HepG2 (cell line): Measurements from ENCODE around the gene TMEM184C. TPM values are rescaled to one million over a fixed set of nuclear protein-coding genes. Genes with fewer than 3 reads are reported as not detected.
A peak's percentile ranks its signal among the peaks of the same experiment; 100 is the strongest.

Source experiments
- BHLHE40 ChIP-seq: IDR thresholded peaks from 2 replicates; pipeline ENCODE4 v1.6.1; 2011; ENCODE audit warnings: low read length, improper control_type of control experiment
- CAMTA2 ChIP-seq: sonication (generic); formaldehyde crosslinking; IDR thresholded peaks from 2 replicates; pipeline ENCODE4 v1.4.0; 2020; ENCODE audit warnings: mild to moderate bottlenecking, missing genetic modification reagents, borderline replicate concordance
- DNMT3B ChIP-seq: conservative IDR thresholded peaks from 2 replicates; pipeline ENCODE4 v1.6.1; 2016; ENCODE audit warnings: missing biosample characterization, control low read depth
- EED ChIP-seq: sonication (generic); formaldehyde crosslinking; IDR thresholded peaks from 2 replicates; pipeline ENCODE4 v1.5.0; 2020; ENCODE audit warnings: mild to moderate bottlenecking, missing genetic modification reagents
- GABPA ChIP-seq, 2 experiments: IDR thresholded peaks; 2 replicates each; pipeline ENCODE4 v1.6.1; 2011 to 2016; ENCODE audit warnings: low read depth in 2 of 2, low read length in 1 of 2, missing biosample characterization in 1 of 2, missing genetic modification characterization in 1 of 2
- GTF3A ChIP-seq: sonication (generic); formaldehyde crosslinking; conservative IDR thresholded peaks from 2 replicates; pipeline ENCODE4 v1.4.0; 2020; ENCODE audit warnings: mild to moderate bottlenecking, missing genetic modification reagents
- HMGA1 ChIP-seq: sonication (generic); formaldehyde crosslinking; conservative IDR thresholded peaks from 2 replicates; pipeline ENCODE4 v1.4.0; 2020; ENCODE audit warnings: missing genetic modification reagents
- KDM5A ChIP-seq: fragments of 200-600 bp; sonication (generic); IDR thresholded peaks from 2 replicates; pipeline ENCODE4 v1.7.0; 2018; ENCODE audit warnings: antibody characterized with exemption, mild to moderate bottlenecking, low read length, borderline replicate concordance
- MED13 ChIP-seq: sonication (generic); formaldehyde crosslinking; IDR thresholded peaks from 2 replicates; pipeline ENCODE4 v1.5.0; 2020; ENCODE audit warnings: missing genetic modification reagents
- PHF8 ChIP-seq: sonication (generic); formaldehyde crosslinking; IDR thresholded peaks from 2 replicates; pipeline ENCODE4 v1.5.0; 2020; ENCODE audit warnings: missing genetic modification reagents
- POLR2A ChIP-seq, 2 experiments: IDR thresholded peaks; 2 replicates each; pipeline ENCODE4 v1.6.1; 2011; ENCODE audit warnings: low read depth in 2 of 2, low read length in 2 of 2, mild to moderate bottlenecking in 1 of 2, moderate library complexity in 1 of 2; ENCODE audit not compliant: insufficient read depth in 1 of 2
- RAD21 ChIP-seq: fragments of 450-650 bp; formaldehyde crosslinking; IDR thresholded peaks from 2 replicates; pipeline ENCODE4 v1.5.0; 2020; ENCODE audit warnings: mild to moderate bottlenecking
- SKI ChIP-seq: fragments of 450-650 bp; IDR thresholded peaks from one replicate; pipeline ENCODE4 v1.6.1; 2018; ENCODE audit warnings: mild to moderate bottlenecking; ENCODE audit not compliant: partially characterized antibody
- SP1 ChIP-seq, 2 experiments: fragments of 450-650 bp in 1 of 2; sonication (generic) in 1 of 2; formaldehyde crosslinking in 1 of 2; IDR thresholded peaks; 2 replicates each; pipeline versions ENCODE4 v1.4.0 to v1.6.1; 2016 to 2020; ENCODE audit warnings: missing genetic modification reagents in 1 of 2
- TAF1 ChIP-seq: sonication (generic); formaldehyde crosslinking; IDR thresholded peaks from 2 replicates; pipeline ENCODE4 v1.4.0; 2020; ENCODE audit warnings: missing genetic modification reagents
- TSC22D2 ChIP-seq: sonication (generic); formaldehyde crosslinking; IDR thresholded peaks from 2 replicates; pipeline ENCODE4 v1.5.1; 2020; ENCODE audit warnings: missing genetic modification reagents, mild to moderate bottlenecking, borderline replicate concordance
- ZBTB3 ChIP-seq: sonication (generic); formaldehyde crosslinking; IDR thresholded peaks from 2 replicates; pipeline ENCODE4 v1.4.0; 2020; ENCODE audit warnings: low read depth, mild to moderate bottlenecking, moderate library complexity, missing genetic modification reagents, borderline replicate concordance
- ZNF12 ChIP-seq: sonication (generic); formaldehyde crosslinking; IDR thresholded peaks from 2 replicates; pipeline ENCODE4 v1.5.0; 2020; ENCODE audit warnings: missing genetic modification reagents
- ZNF20 ChIP-seq: sonication (generic); formaldehyde crosslinking; IDR thresholded peaks from 2 replicates; pipeline ENCODE4 v1.4.0; 2020; ENCODE audit warnings: mild to moderate bottlenecking, moderate library complexity, missing genetic modification reagents
- ZNF383 ChIP-seq: sonication (generic); formaldehyde crosslinking; IDR thresholded peaks from 2 replicates; pipeline ENCODE4 v1.4.0; 2020; ENCODE audit warnings: missing genetic modification reagents, mild to moderate bottlenecking, borderline replicate concordance
- ZNF670 ChIP-seq: sonication (generic); formaldehyde crosslinking; IDR thresholded peaks from 2 replicates; pipeline ENCODE4 v1.8.0; 2022; ENCODE audit warnings: mild to moderate bottlenecking, missing genetic modification reagents, borderline replicate concordance
- polyA plus RNA-seq, 8 experiments: library from polyadenylated mRNA; depleted of rRNA in 3 of 8; stranded (reverse) in 7 of 8; unstranded in 1 of 8; fragments of >200 nt; fragmentation: Illumina TruSeq in 4 of 8; extraction: Trizol in 4 of 8; gene quantifications; 2 replicates each; pipeline versions ENCODE4 v1.2.1 to v1.2.3, GENCODE V29; 2011 to 2016; ENCODE audit warnings: low read depth in 4 of 8, missing spikeins in 1 of 8, mixed read lengths in 1 of 8; ENCODE audit not compliant: insufficient read depth in 1 of 8
- total RNA-seq, 5 experiments: library from RNA; depleted of rRNA; stranded (reverse); fragments of >200 nt; fragmentation: Illumina TruSeq; extraction: Trizol; gene quantifications; 2 replicates each; pipeline ENCODE4 v1.2.3, GENCODE V29; 2016; ENCODE audit warnings: low read depth in 1 of 5
- TF ChIP-seq, protein P1 (sequence below): sonication (generic); formaldehyde crosslinking; IDR thresholded peaks from 2 replicates; pipeline ENCODE4 v1.4.0; 2020; ENCODE audit warnings: missing genetic modification reagents
- TF ChIP-seq, protein P2 (sequence below): sonication (generic); formaldehyde crosslinking; IDR thresholded peaks from 2 replicates; pipeline ENCODE4 v1.8.0; 2022; ENCODE audit warnings: mild to moderate bottlenecking, missing genetic modification reagents, moderate library complexity
- TF ChIP-seq, protein P3 (sequence below): sonication (generic); formaldehyde crosslinking; IDR thresholded peaks from 2 replicates; pipeline ENCODE4 v1.5.0; 2020; ENCODE audit warnings: missing genetic modification reagents

The TMEM184C gene
- total and polyA plus RNA-seq, 2 of the 13 experiments (the other 11 are each of a cell fraction or from before 2014, with no cell fraction given), result 13.9 to 26.1 TPM

DNA sequence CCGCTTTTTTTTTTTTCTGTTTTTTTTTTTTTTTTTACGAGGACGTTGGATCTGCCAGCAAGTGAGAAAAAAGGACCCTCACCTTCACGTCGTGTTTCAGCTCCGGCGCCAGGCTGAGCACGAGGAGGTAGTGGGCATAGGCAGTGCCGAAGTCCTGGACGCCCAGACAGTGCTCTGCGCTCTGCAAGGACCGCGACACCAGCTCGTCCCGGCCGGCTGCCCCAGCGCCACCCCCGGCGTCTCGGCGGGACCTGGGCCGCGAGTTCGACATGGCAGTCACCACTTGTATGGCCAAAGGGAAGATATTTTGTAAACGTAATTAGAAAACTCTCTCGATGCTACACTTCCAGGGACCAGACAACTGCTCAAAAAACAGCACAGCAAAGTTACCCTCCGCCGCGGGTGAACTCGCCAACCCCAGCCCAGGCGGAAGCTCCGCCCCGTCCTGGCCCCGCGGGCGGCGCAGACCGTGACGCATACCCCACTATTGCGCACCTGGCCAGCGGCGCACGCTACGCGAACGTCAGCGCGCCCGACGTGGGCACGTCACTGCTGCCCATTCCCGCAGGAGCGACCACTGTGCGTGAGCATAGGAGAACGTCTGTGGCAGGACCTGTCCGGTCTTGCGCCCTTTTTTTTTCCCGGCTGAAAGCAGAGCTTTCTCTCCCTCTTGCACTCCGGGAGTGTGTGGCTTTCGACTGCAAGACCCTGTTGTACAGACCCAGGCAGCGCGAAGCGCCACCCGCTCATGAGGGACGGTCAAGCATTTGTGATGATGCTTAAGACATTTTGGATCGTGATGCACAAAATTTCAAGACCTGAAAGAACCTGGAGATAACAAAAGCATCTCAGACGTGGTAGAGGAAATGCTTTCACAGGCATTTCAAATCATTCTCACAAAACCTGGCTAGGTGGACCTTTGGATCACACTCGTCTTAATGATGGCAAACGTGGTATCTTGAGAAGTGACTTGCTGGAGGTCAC lies 66.8 kb downstream of the TMEM184C start, which contains the start of gene PRMT9 (continued):
- TF ChIP-seq GABPA (IDR thresholded peaks at IDR 0.05; ENCODE audit: low read depth, low read length) (no peak; the same call in 1 of the 2 replicates), GABPA (CRISPR knock-in tag; IDR thresholded peaks at IDR 0.05; ENCODE audit: low read depth) (peak; percentile 74), ZNF670 (CRISPR knock-in tag) (peak; percentile 25; the same call in 1 of the 2 replicates), DNMT3B (CRISPR knock-in tag) (peak; percentile 73; the same call in 1 of the 2 replicates), TAF1 (CRISPR knock-in tag) (peak; percentile 89), SKI (peak; percentile 62), MED13 (CRISPR knock-in tag) (peak; percentile 59; the same call in 1 of the 2 replicates), CAMTA2 (CRISPR knock-in tag) (no peak), BHLHE40 (peak; percentile 39; the same call in 1 of the 2 replicates), ZNF383 (CRISPR knock-in tag) (no peak), GTF3A (0 out of 2 replicates have a peak, but pooled peaks have one; percentile 28), EED (CRISPR knock-in tag) (peak; percentile 67; the same call in 1 of the 2 replicates), POLR2A (IDR thresholded peaks at IDR 0.05; ENCODE audit: insufficient read depth in 1 of 2, low read depth in 2 of 2, low read length in 2 of 2) (peak; percentile 84 to 95), TSC22D2 (CRISPR knock-in tag) (0 out of 2 replicates have a peak, but pooled peaks have one; percentile 36), SP1 (IDR thresholded peaks at IDR 0.05) (peak; percentile 88), SP1 (CRISPR knock-in tag; IDR thresholded peaks at IDR 0.05) (peak; percentile 78; the same call in 1 of the 2 replicates), KDM5A (no peak), RAD21 (peak; percentile 14; the same call in 1 of the 2 replicates), PHF8 (CRISPR knock-in tag) (peak; percentile 84), ZNF12 (CRISPR knock-in tag) (peak; percentile 33; the same call in 1 of the 2 replicates), HMGA1 (CRISPR knock-in tag) (no peak), ZNF20 (no peak), ZBTB3 (no peak)
- TF ChIP-seq, protein P1, sequence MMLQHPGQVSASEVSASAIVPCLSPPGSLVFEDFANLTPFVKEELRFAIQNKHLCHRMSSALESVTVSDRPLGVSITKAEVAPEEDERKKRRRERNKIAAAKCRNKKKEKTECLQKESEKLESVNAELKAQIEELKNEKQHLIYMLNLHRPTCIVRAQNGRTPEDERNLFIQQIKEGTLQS (CRISPR knock-in tag), result 0 out of 2 replicates have a peak, but pooled peaks have one; percentile 25
- TF ChIP-seq, protein P2, sequence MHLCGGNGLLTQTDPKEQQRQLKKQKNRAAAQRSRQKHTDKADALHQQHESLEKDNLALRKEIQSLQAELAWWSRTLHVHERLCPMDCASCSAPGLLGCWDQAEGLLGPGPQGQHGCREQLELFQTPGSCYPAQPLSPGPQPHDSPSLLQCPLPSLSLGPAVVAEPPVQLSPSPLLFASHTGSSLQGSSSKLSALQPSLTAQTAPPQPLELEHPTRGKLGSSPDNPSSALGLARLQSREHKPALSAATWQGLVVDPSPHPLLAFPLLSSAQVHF, result no peak
- TF ChIP-seq, protein P3, sequence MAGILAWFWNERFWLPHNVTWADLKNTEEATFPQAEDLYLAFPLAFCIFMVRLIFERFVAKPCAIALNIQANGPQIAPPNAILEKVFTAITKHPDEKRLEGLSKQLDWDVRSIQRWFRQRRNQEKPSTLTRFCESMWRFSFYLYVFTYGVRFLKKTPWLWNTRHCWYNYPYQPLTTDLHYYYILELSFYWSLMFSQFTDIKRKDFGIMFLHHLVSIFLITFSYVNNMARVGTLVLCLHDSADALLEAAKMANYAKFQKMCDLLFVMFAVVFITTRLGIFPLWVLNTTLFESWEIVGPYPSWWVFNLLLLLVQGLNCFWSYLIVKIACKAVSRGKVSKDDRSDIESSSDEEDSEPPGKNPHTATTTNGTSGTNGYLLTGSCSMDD (CRISPR knock-in tag), result no peak
